ENCODE data around the gene PSAP.
A peak's percentile ranks its signal among the peaks of the same experiment; 100 is the strongest.
"Not testable (repeated sequence)": the region's sequence is repeated elsewhere in the genome, so short reads cannot be mapped to it uniquely, and the experiment has no call there.

The PSAP gene

GRCh38 chr10:71850743-71851464, at the start of gene PSAP:
TSS of gene PSAP (minus strand) at chr10:71851251. CDS start at chr10:71851221, 30 bp downstream.
- DNase-seq: peak; percentile 99

- no peak for DNase-seq
These were observed 49.6 kb upstream of the PSAP start for GRCh38 chr10:71900441-71901180.

DNA sequence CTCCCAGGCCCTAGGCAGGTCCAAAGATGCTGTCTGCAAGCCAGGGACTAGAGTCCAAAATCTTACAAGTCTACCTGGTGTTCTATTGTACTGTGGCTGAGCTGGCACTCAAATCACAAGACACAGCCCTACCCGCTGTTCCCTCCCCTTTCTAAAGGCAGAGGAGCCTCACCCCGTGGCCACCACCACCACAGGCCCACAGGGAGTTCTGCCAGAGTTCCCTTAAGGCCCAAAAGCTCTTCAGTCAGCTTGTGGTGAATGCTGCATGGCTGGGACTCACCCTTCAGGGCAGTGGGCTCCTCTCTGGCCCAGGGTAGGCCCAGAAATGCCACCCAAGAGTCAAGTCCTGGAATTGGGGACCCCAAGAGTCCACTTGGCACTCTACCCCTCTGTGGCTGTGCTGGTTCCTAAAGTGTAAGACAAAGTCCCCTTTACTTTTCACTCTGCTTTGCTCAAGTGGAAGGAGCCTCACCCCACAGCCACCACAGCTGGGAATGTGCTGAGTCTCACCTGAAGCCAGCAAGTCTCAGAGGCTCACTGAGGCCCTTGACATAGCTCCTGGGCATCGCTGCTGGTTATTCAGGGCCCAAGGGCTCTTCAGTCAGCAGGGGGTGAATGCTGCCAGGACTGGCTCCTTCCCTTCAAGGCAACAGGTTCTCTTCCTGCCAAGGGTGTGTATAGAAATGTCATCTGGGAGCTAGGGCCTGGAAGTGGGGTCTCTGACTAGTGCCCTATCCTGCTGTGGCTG, 48.8 kb upstream of the PSAP start:
- DNase-seq: no peak

DNA sequence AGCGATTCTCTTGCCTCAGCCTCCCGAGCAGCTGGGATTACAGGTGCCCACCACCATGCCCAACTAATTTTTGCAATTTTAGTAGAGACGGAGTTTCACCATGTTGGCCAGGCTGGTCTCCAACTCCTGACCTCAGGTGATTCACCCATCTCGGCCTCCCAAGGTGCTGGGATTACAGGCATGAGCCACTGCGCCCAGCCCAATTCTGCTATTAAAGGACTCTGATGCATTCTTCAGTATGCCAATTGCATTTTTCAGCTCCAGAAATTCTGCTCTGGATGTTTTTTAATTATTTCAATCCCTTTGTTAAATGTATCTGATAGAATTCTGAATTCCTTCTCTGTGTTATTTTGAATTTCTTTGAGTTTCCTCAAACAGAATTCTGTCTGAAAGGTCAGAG, 47.3 kb upstream of the PSAP start:
- not testable (repeated sequence) for DNase-seq

DNA sequence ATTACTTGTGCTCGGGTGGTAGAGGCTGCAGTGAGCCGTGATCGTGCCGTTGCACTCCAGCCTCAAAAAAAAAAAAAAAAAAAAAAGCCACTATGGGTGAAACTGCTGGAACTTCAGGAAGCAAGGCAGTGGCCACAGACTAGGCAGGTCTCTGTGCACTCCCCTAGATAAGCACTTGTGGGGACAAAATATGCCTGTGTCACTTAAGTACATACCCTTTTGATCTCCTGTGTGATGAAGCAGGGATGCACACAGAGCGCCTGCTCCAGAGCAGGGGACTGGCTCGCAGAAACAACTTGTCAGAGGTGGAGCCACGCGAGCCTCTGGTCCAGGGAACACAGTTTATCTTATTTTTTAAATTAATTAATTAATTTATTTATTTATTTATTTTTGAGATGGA, 42.9 kb upstream of the PSAP start:
- DNase-seq: no peak

- DNase-seq: no peak
These were observed 42.3 kb upstream of the PSAP start for GRCh38 chr10:71893258-71893815.

- DNase-seq: no peak
These were observed 40.4 kb upstream of the PSAP start for GRCh38 chr10:71891437-71891836.

- no peak for DNase-seq
These were observed 38.4 kb upstream of the PSAP start for GRCh38 chr10:71889388-71889987.

DNA sequence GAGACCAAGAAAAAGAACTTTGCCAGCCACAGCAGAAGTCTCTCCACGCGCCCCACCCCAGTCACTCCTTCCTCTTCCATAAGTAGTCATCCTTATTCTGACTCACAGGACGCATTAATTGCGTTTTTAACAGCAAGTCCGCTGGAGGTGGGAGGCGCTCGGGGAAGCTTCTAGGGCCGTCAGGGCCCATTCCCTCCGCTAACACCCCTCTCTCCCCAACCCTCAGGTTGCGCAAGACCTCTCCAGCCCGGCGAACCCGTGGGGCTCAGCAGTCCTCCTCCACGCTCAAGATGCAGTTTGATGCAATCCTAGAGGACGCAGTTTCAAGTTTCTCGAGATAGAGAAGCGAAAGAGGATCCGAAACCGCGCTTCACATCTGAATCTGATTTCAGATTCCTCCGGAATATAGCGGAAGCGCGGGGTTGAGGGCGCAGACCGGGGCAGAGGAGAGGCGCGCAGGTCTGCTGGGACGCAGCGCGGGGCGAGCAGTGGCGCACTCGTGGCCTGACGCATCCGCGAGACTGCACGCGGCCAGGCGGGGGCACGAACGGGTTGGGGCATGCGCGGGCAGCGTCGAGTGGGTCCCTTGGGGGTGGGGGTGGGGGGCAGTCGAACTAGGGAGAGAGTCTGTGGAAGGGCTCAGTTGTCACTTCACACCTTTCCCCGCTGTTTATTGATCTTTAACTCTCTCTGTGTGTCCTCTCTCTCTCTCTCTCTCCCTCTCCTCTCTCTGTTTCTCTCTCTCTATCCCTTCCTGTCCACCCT, 37.8 kb upstream of the PSAP start:
- DNase-seq: peak; percentile 81

DNA sequence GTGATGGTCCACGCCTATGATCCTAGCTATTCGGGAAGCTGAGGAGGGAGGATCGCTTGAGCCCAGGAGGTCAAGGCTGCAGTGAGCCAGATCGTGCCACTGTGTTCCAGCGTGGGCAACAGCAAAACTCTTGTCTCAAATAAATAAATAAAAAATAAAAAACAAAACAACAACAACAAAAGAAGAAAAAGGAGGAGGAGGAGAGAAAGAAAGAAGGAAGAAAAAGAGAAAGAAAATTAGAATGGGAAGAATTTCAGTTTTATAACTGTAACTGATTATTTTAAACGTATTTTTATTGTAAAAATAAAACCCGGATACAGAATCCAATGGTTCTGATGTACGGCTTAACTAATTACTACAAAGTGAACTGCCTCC, 37.2 kb upstream of the PSAP start:
- DNase-seq: no peak

- DNase-seq: no peak
These were observed 36.7 kb upstream of the PSAP start for GRCh38 chr10:71887743-71888142.

- DNase-seq: no peak
These were observed 32.0 kb upstream of the PSAP start for GRCh38 chr10:71882813-71883659.

GRCh38 chr10:71881647-71882355, 30.8 kb upstream of the PSAP start:
- DNase-seq: no peak

DNA sequence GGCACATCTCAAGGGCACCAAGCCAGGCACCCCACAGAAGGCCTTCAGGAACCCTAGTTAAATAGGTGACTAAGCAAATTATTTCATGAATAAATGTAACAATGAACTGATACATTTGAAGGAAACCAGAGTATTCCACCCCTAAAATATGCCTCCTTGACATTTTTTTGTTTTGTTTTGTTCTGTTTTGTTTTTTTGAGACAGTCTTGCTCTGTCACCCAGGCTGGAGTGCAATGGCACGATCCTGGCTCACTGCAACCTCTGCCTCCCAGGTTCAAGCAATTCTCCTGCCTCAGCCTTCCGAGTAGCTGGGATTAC, 30.2 kb upstream of the PSAP start:
- not testable (repeated sequence) for DNase-seq

- DNase-seq: no peak
These were observed 29.6 kb upstream of the PSAP start for GRCh38 chr10:71880425-71881306.

GRCh38 chr10:71878327-71879034, 27.4 kb upstream of the PSAP start:
- DNase-seq: peak; percentile 29

DNA sequence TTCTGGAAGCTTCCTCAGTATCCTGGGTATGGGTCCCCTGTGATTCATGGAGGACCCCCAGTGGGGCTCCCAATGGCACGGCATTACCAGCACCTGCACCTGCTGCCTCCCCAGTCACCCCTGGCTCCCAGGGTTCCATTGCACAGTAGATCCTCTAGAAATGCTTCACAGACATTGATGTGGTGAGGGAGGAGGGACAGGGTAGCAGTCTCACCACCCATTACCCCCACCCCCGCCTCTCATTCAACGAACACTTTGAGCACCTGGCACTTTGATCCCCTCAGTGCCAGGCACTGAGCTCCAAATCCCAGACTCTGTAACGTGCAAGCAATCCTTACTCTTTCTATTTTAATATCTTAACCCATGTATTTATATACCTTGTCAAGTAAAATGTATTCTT, 26.8 kb upstream of the PSAP start:
- no peak for DNase-seq

DNA sequence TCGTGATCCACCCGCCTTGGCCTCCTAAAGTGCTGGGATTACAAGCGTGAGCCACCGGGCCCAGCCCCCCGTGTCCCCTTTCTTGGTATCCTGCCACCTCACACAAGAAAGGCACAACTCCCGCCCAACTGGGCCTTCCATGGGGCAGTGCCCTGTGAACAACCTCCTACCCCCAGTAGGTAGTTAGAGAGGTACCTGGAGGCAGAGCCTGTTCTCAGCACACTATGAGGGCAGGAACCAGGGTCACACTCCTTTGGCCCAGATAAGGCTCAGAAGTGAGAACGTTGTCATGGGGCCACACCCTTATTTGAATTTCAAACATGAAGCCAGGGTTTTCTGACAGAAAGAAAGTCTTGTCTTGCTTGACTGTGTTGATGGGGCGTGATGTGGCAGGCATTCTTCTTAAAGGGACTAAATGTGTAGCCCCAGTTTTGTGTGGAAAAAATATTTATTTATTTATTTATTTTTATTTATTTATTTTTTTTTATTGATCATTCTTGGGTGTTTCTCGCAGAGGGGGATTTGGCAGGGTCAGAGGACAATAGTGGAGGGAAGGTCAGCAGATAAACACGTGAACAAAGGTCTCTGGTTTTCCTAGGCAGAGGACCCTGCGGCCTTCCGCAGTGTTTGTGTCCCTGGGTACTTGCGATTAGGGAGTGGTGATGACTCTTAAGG, 23.8 kb upstream of the PSAP start:
- not testable (repeated sequence) for DNase-seq
